ENCODE measurements around the gene SKI. TPM values are rescaled to one million over a fixed set of nuclear protein-coding genes. Genes with fewer than 3 reads are reported as not detected.
"Not testable (repeated sequence)": the region's sequence is repeated elsewhere in the genome, so short reads cannot be mapped to it uniquely, and the experiment has no call there.

SKI gene
- total RNA-seq, 1 donor from 2014 or later: 78.9 TPM

- no peak for DNase-seq (ENCODE audit: low spot score)
Observed at GRCh38 chr1:2259668-2260402, 31.7 kb downstream of the SKI start.

DNA sequence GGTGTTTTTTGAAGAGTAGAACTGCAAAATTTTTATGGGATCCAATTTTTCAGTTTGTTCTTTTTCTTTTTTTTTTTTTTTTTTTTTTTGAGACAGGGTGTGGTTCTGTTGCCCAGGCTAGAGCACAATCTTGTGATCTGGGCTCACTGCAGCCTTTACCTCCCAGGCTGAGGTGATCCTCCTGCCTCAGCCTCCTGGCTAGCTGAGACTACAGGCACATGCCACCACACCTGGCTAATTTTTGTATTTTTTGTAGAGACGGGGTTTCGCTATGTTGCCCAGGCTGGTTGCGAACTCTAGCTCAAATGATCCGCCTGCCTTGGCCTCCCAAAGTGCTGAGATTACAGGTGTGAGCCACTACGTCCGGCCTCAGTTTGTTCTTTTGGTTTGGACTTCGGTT, 32.4 kb downstream of the SKI start:
- DNase-seq (ENCODE audit: low spot score): not testable (repeated sequence)

DNA sequence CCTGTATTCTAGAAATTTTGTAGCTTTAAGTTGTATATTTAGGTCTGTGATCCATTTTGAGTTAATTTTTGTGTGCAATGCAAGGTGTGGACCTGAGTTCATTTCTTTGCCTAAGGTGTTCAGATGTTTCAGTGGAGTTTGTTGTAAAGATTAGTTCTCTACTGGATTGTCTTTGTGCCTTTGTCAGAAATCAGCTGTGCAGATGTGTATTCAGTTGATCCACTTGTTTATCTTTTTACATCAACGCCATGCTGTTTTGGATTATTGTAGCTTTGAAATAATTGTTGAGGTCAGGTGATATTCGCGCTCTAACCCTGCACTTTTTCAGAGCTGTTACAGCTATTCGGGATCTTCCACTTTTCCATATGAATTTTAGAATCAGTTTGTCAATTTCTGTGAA, 32.8 kb downstream of the SKI start:
- no peak for DNase-seq (ENCODE audit: low spot score)

- DNase-seq (ENCODE audit: low spot score): not testable (repeated sequence)
Observed at GRCh38 chr1:2261476-2262395, 33.6 kb downstream of the SKI start.

- no peak for DNase-seq (ENCODE audit: low spot score)
Observed at GRCh38 chr1:2266301-2266975, 38.3 kb downstream of the SKI start.

- no peak for DNase-seq (ENCODE audit: low spot score)
Observed at GRCh38 chr1:2267051-2267830, 39.1 kb downstream of the SKI start.

GRCh38 chr1:2267862-2268261, 39.7 kb downstream of the SKI start:
- no peak for DNase-seq (ENCODE audit: low spot score)

- no peak for DNase-seq (ENCODE audit: low spot score)
Observed at GRCh38 chr1:2268285-2269056, 40.4 kb downstream of the SKI start.

- no peak for DNase-seq (ENCODE audit: low spot score)
Observed at GRCh38 chr1:2269193-2269921, 41.2 kb downstream of the SKI start.

GRCh38 chr1:2269922-2270259, 41.8 kb downstream of the SKI start:
- no peak for DNase-seq (ENCODE audit: low spot score)

DNA sequence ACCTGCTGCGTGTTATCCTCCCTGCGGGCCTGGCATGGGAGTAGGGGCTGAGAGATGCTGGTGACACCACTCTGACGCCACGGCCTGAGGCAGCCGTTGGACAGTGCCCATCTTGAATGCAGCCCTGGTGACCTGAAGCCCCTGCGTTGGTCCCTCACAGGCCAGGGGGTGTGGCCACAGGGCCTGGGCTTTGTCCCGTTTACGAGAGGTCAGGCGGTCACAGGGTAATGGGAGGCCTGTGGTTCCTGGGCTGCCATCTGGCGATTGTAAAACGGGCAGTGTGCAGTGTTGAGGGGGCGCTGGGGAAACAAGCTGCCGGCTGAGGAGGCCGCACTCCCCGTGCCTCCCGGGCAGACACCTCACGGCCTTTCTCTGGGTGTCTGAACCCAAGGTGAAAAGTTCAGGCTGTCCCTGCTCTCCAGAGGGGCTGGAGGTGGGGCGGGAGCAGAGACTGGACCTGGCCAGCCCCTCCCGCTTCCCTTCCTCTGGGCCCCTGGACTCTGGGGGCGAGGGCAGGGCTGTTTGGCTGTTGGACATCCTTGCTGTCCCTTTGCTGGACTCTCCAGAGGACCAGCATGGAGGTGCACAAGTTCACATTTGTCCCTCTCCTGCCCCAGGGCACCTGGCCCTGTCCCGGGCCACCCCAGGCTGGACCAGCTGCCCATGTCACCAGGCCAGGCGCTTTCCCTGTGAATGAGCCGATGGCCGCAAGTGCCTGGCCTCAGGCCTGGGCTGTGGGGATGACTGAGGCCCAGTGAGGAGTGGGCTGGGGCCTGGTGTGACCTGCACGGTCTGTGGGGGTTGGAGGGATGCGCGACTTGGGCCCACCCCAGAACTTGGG, 42.4 kb downstream of the SKI start:
- DNase-seq (ENCODE audit: low spot score): no peak

DNA sequence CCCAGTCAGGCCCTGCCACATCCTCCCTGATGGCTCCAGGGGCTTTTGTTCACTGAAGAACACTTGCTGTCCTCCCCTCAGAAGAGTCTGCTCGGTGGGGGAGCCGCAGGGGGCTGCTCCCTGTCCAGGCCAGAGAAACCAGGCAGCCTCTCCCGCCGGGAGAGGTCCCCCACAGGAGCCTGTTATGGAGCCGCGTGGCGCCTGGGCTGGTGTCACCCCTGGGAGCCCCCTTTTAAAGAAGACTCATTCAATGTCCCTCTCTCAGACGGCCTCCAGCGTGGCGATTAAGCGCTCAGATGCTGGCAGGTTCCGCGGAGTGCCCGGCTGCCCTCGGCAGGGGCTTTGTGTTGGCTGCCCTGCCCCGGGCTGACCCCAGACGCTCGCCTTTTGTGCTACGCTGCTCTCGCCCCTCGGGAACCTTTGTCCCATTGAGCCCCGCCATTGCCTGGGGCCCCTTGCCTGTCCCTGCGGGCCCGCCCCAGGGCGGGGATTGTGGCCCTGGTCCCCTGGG, 43.1 kb downstream of the SKI start:
- no peak for DNase-seq (ENCODE audit: low spot score)

DNA sequence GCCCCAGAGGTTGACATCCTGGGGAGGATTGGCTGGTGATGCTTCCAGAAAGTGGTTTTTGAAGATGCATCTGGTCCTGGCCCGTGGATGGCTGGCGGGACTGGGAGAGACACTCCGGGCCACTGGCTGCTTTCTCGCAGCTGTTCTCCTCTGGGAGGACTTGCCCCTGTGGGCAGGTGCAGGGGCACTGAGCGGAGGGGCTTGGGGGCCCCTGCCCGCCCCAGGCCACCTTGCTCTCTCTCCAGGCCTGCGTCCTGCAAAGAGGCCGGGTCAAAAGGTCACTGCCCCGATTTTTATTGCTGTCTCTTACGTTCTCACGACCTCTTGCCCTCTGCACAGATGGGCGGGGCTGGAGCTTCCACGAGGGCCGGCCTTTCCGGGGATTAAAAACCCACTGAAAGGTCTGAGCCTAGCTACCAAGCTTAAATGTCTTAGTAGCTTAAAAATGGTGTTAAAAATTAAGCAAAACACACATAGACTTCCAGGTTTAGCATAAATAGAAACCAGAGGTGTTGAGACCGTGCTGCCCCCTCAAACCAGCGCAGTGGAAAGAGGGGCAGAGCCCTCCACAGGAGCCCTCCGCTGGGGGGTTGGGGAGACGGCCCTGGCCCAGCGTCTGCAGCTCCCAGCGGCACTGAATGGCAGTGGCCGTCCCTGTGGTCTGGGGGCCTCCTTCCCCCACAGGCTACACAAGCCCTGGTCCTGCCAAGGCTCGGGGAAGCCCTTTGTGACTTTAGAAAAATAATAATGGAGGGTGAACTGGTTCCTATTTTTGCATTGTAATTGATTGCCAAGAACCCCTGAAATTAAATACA, 43.9 kb downstream of the SKI start:
- DNase-seq (ENCODE audit: low spot score): no peak

DNA sequence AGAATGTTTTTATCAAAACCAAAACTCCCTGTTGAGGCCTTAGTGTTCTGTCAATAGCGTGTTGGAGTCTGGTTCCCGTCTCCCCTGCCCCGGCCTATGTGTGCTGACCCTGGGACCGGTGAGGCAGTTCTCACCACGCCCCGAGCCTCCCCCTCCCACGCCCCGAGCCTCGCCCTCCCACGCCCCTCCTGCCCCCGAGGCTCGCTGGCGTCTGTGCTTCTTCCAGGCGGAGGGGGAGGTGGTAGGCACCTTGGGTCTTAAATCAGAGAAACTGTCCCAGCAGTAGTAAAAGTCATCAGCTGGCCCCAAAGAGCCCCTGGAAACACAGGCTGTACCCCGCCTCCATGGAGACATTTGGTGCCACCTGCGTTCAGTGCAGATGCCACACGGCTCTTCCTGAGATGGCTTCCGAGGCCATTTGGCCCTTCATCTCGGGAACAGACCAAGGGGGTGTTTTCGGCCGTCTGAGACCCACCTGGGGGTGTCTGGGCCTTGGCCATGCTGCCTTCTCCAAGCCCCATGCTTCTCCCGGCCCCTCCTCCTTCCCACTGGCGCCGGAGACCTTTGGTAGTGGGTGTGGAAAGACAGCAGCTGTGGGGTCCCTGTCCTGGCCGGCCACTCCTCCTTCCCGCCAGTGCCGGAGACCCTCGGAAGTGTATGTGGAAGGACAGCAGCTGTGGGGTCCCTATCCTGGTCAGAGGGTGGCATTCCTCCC, 44.7 kb downstream of the SKI start:
- no peak for DNase-seq (ENCODE audit: low spot score)

- no peak for DNase-seq (ENCODE audit: low spot score)
Observed at GRCh38 chr1:2273401-2274090, 45.4 kb downstream of the SKI start.

GRCh38 chr1:2274231-2274928, 46.3 kb downstream of the SKI start:
- no peak for DNase-seq (ENCODE audit: low spot score)

Data from mucosa of gallbladder (tissue), 1 donor.